22Rv1 (cell line): ENCODE measurements around the gene SBF2.

Experiments
- H3K27ac ChIP-seq: fragments of 450-650 bp; 2 replicates; pipeline ENCODE4 v1.5.1; 2017
- ZFX ChIP-seq: fragments of 450-650 bp; IDR thresholded peaks from 2 replicates; pipeline ENCODE4 v1.6.1; 2017; ENCODE audit warnings: antibody characterized with exemption, borderline replicate concordance
- TF ChIP-seq, protein P1 (sequence below): fragments of 450-650 bp; IDR thresholded peaks from 2 replicates; pipeline ENCODE4 v1.5.1; 2017; ENCODE audit warnings: mild to moderate bottlenecking

SBF2 gene

DNA sequence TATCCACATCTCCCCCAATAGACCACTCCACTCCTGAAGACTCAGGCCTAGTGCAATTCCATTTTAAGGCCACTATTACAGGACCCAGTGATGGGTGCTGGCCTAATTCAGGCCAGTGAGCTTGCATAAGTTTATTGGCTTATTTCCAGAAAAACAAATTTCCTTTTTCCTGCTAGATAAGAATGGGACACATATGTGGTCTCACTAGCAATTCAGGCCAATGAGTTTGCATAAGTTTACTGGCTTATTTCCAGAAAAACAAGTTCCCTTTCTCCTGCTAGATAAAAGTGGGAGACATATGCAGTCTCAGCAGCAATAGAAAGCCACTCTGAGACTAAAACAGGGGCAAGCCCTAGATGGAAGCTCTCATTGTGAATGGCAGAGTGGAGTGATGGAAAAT, 33.2 kb upstream of the SBF2 start:
- no peak for TF ChIP-seq ZFX
- TF ChIP-seq, protein P1, sequence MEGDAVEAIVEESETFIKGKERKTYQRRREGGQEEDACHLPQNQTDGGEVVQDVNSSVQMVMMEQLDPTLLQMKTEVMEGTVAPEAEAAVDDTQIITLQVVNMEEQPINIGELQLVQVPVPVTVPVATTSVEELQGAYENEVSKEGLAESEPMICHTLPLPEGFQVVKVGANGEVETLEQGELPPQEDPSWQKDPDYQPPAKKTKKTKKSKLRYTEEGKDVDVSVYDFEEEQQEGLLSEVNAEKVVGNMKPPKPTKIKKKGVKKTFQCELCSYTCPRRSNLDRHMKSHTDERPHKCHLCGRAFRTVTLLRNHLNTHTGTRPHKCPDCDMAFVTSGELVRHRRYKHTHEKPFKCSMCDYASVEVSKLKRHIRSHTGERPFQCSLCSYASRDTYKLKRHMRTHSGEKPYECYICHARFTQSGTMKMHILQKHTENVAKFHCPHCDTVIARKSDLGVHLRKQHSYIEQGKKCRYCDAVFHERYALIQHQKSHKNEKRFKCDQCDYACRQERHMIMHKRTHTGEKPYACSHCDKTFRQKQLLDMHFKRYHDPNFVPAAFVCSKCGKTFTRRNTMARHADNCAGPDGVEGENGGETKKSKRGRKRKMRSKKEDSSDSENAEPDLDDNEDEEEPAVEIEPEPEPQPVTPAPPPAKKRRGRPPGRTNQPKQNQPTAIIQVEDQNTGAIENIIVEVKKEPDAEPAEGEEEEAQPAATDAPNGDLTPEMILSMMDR, result no peak
- no peak overlapping the region for H3K27ac ChIP-seq

GRCh38 chr11:10326012-10326964, 32.3 kb upstream of the SBF2 start:
- TF ChIP-seq, protein P1, result no peak
- TF ChIP-seq ZFX, result no peak
- peak overlapping the region; percentile 46 for H3K27ac ChIP-seq

- TF ChIP-seq, protein P1, result no peak
- no peak for TF ChIP-seq ZFX
- no peak overlapping the region for H3K27ac ChIP-seq
Measured at GRCh38 chr11:10325277-10326011, 31.4 kb upstream of the SBF2 start.

GRCh38 chr11:10324474-10324873, 30.5 kb upstream of the SBF2 start:
- no peak for TF ChIP-seq ZFX
- TF ChIP-seq, protein P1, result no peak
- no peak overlapping the region for H3K27ac ChIP-seq

DNA sequence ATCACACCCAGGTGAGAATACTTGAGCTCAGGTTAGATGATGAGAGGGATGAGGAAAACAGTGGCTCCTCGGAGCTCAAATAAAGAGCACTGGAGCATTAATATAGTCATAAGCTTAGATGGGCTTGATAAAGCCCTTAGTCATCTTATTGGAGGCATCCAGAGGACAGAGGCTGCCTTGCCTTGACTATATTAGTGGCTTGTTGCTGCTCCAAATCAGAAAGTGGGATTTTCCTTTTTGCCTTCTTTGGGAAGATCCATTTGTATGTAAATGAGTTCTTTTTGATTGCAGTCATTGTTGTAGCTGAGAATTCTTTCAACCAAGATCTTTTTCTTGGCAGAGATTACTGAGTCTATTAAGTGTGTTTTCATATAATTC, 29.8 kb upstream of the SBF2 start:
- no peak overlapping the region for H3K27ac ChIP-seq

GRCh38 chr11:10322830-10323792, 29.1 kb upstream of the SBF2 start:
- no peak overlapping the region for H3K27ac ChIP-seq
- no peak for TF ChIP-seq ZFX
- TF ChIP-seq, protein P1, result peak; percentile 73

More for the DNA sequence above, 29.8 kb upstream of the SBF2 start:
- TF ChIP-seq ZFX, result no peak
- TF ChIP-seq, protein P1, result no peak
